Fibroblast of skin of back (primary cell): ENCODE results near the gene C1orf167.
"Not testable (repeated sequence)": the region's sequence is repeated elsewhere in the genome, so short reads cannot be mapped to it uniquely, and the experiment has no call there.

Experiments used
- DNase-seq: peaks from one replicate; pipeline ENCODE4 v3.0.0-alpha.2; 2013

The C1orf167 gene

DNA sequence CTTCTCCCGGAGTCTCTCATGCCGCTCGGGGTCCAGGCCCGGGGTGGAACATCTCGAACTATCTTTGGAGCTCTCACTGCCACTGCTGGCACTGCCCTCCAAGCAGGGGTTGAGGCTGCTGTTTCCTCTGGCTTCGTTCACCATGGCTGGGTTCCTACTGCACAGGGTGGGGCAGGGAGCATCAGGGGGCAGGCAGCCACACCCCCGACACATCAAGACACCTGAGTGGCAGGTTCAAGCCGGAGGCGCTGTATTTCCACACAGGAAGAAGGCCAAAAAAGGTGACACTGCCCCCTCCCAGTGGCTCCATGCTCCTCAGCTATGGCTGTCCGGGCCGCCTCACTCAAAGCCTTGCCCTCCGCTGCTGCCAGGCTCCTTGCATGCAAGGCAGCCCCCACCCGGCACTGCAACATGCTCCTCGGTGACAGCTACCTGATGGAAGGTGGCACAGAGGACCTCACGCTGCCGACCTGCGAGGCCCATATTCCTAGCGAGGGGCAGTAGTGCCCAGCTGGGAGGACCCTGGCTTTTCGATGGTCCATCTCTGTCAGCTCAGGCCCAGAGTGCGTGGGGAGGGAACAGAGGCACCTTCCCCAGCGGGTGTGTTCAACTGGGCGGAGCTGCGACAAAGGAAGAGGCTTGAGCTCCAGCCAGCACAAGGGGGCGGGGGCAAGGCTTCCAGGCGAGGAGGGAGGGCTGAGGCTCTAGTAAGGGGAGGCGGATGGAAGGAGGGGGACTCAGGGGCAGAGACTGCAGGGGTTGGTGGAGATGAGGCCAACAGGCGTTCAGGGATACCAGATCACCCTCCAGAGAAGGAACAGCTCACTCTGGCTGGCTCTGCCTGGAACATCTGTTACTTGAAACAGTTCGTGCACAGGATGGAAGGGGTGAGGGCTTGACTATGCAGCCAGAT is 41.2 kb downstream of the C1orf167 start:
- peak; percentile 93 for DNase-seq

DNA sequence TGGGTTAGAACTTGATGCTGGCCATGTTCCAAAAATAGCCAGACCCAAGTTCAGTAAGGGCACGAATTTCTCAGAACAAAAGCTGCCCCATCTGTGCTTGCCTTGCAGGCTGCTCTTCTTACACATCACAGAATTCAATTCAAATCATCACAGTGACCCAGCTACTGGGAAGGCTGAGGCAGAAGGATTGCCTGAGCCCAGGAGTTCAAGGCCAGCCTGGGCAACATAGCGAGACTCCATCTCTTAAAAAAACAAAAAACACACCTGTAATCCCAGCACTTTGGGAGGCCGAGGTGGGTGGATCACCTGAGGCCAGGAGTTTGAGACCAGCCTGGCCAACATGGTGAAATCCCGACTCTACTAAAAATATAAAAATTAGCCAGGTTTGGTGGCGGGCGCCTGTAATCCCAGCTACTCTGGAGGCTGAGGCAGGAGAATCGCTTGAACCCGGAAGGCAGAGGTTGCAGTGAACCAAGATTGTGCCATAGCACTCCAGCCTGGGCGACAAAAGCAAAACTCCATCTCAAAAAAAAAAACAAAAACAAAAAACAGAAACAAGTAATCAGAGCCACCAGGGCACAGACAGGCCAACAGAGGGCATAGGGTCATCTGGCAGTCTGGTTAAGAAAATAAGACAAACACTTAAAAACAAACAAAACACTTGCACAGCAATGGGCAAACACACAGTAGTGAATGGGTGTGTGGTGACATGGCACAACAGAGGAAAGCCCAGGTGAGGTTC is 42.1 kb downstream of the C1orf167 start:
- DNase-seq: not testable (repeated sequence)

DNA sequence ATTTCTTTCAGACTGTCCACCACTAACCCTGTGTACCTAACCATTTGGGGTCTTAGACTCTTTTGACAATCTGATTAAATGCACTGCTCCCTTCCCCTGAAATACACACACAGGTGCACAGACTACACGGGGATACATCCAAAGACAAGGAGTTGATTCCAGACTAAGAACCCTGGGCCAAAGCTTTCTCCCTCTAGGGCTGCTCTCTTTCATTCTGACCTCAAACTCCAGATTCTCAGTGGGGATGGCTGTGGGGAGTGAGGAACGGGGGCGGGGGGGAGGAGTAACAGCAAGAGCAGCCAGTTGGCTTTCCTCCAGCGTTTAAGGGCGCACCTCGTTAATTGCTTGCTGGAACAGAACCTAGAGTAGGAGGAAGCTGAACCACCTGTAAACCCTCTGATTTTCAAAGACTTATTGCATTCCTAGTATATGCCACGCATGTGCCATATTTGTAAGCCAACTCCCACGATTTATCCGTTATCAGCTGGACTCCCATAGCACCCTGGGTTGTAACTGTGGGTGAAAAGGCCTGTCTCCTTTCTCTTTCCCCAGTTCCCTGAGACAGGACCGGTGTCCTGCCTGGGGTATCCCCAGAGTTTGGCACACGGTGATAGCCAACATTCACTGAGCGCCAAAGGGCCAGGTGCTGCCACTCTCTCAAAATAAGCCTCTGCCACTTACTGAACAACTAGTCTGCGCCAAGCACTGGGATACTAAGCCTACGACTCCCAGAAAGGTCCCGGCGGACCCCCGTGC is 42.9 kb downstream of the C1orf167 start:
- no peak for DNase-seq

DNA sequence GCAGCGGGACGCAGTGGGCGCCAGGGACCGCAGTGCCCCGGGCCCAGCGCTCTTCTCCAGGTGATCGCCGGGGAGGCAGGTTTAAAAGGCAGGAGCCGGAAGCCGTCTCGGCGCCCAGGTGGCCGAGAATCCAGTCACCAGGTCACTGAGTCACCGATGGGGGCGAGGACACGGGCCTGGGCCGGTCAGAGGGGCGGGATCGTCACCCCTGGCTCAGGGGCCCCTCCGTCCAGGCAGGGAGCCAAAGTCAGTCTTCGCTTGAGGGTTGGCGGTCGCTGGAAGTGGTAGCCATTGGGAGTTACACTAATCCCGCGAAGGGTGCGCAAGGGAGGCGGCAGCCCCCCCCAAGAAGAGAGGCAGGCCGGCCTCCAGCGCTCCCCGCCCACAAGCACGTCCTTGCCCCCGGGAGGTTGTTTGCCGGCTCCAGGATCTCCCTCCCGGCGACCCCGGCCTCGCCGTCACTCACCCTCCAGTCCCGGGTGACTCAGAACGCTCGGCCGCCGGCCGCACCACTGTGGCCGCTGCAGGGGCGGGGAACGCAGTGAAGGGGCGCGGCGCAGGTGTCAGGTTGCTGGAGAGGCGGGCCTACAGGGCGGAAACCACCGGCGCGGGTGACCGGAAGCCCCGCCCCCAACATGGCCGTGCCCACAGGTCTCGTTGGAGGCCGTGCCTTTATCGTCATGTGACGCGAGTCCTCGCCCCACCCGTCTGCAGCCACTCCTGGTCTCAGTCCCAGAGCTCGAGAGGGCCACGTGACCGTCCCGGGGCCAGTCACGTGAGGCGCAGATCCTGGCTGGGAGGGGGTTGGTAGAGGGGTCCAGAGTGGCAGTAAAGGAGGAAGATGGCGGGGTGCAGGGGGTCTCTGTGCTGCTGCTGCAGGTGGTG is 43.7 kb downstream of the C1orf167 start, which contains the start of the genes CLCN6 and MTHFR:
Gene CLCN6 (plus strand): TSS at position 770 of the 885 bp plus-strand sequence. CDS start 72 bp downstream, at position 842.
Gene MTHFR (minus strand): TSS at position 543 of the 885 bp plus-strand sequence. CDS start 2,848 bp downstream, outside the sequence.
- peak; percentile 99 for DNase-seq

DNA sequence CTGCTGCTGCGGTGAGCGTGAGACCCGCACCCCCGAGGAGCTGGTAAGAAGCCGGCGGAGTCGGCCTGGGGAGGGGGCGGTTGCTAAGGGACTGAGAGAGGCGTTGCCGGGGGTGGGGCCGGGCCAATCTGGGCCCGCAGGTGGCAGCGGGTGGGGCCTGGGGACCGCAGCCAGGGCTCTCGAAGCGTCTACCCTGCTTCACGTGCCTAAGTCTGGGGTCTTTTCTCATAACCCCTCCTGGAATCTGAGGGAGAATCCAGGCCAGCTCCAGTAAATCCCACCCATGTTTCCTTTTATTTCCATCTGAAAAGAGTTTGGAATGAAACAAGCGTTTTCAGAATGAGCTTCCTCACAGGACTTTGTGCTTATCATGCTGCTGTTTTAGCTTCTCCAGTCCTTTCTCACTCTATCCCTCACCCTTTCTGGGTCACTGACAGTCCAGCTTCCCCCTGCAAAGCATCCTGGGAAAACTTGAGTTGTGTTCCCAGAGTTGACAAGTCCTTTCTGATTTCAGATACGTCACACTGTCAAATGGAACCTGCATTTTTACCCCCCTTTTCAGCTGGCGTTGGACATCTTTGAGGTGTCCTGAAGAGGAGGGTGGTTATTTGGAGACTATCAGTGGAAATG is 44.4 kb downstream of the C1orf167 start:
- peak; percentile 36 for DNase-seq

DNA sequence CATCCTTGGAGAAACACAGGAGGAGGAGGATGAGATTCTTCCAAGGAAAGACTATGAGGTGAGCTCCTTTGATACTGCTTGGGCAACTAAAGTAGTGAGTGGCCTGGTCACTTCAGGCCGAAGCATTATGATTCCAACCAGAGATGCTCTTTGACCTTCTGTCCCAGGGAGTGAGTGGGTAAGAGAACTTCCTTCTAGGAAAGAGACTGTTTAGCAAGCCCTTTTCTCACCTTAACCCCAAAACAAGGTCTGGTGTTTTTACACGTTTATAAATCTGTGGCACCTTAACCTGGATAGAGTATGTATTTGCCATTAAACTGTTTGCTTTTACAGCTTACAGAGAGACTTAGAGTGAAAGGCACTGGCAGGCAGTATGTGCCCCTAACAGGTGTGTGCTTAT is 45.1 kb downstream of the C1orf167 start:
- DNase-seq: no peak

DNA sequence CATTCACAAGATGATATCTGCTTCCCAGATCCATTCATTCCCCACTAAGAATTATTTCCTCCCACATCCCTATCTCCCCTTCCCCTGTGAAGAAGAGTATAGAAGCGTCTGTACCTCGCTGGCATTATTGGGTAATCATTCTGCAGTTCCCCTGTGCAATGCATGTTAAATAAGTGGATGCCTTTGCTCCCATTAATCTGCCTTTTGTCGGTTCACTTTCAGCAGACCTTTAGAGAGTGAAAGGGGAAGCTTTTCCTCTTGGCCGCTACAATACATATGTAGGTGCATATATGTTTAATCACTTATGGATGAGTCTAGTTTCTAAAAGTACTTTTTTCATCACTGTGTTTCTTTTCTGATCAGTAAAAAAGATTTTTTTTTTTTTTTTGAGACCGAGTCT is 51.0 kb downstream of the C1orf167 start:
- DNase-seq: no peak

DNA sequence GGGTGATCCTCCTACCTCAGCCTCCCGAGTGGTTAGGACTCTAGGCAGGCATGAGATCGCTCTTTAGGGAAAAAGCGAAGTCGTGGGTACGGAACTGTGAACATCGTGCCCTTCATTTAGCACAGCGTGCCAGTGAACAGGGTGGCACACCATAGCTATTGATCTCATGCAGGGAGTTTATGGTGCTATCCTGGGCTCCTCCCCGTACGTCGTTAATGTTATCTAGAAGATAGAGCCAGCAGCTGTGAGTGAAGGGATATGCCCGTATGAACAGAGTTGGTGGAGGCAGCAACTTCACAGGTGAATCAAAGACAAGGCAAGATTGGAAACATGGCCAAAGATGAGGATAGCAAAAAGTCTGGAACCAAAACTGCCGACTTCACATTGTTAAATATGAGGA is 55.2 kb downstream of the C1orf167 start:
- DNase-seq: no peak

DNA sequence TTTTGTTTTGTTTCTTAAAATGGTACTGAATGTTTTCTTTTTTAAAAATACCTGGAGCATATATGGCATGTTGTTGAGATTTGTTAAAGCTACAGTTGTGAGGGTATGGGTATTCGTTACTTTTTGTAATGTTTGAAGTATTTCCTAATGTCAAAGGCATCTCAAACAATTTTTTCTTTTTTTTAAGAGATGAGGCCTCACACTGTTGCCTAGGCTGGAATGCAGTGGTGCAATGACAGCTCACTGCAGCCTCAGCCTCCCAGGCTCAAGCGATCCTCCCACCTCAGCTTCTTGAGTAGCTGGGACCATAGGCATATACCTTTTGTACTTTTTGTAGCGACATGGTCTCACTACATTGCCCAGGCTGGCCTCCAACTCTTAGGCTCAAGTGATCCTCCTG is 60.1 kb downstream of the C1orf167 start:
- no peak for DNase-seq

DNA sequence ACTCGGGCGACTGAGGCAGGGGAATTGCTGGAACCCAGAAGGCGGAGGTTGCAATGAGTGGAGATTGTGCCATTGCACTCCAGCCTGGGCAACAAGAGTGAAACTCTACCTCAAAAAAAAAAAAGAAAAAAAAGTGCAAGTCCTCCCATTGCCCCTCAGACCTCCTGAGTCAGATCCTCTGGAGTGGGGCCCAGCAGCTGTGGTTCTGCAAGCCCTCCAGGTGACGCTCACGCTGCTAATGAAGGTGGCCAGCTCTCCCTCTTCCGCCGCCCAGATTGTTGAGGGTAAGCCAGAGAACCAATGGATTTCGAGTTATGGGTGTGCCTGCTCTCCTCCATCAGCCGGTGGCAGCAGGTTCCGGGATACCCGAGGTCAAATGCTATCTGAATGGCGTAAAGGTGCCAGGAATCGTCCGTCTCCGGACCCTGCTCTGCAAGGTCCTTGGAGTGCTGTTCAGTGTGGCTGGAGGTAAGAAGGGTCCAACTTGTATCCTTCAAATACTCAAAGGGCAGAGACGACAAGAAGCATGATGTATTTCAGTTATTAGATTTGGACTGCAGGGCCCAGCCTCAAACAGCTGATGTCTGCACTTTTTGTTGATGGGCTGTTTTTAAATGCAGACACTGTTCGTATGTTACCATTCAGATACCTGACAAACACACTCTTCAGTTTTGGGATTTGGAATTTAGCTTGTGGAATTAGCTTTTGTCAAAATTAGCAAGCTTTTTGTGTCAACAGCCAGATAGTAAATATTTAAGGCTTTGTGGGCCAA is 61.6 kb downstream of the C1orf167 start:
- DNase-seq: no peak

DNA sequence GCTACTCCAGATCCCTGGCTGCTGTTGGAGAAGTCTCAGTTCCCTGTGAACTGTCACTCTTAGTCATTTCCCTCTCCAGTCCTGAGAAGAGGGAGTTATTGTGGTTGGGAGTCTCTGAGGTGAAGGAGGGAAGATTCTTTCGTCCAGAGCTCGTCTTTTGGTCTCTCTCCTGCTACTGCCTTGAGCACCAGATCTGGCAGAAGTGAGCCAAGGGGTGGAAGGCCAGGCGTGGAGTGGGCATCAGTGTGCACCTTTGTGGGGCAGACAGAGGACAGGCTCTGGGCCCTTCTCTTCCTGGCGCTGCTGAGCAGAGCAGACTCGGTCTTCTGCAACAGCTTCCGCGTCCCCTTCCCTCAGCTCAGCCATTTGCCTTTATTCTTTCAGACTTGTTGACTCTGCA is 63.1 kb downstream of the C1orf167 start:
- no peak for DNase-seq

DNA sequence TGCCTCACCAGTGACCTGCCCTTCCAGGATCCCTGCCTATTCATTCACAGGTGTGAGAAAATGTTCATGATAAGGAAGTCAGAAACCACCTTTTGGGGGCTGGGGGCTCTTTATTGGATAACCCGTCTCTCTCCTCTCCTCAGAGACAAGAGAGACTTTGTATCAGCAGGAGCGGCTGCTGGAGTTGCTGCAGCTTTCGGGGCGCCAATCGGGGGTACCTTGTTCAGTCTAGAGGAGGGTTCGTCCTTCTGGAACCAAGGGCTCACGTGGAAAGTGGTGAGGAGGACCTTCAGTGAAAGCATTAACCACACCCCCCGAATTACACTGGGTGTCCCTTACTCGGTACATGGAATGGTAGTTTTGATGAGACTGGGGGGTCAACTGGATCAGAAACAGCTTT is 65.0 kb downstream of the C1orf167 start:
- DNase-seq: no peak

DNA sequence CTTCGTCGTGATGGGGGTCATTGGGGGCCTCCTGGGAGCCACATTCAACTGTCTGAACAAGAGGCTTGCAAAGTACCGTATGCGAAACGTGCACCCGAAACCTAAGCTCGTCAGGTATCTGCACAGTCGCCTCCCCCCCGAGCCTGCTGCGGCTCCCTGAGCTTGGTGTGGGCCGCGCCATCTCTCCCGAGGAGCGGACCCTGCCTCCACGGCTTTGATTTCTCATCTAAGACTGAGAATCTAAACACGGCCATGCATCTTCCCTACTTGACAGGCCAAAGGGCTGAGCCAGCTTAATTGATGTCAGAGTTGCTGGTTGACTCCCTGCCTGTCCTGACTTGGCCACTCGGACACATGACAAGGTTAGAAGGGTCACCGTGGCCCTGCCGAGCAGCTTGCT is 66.5 kb downstream of the C1orf167 start:
- no peak for DNase-seq

DNA sequence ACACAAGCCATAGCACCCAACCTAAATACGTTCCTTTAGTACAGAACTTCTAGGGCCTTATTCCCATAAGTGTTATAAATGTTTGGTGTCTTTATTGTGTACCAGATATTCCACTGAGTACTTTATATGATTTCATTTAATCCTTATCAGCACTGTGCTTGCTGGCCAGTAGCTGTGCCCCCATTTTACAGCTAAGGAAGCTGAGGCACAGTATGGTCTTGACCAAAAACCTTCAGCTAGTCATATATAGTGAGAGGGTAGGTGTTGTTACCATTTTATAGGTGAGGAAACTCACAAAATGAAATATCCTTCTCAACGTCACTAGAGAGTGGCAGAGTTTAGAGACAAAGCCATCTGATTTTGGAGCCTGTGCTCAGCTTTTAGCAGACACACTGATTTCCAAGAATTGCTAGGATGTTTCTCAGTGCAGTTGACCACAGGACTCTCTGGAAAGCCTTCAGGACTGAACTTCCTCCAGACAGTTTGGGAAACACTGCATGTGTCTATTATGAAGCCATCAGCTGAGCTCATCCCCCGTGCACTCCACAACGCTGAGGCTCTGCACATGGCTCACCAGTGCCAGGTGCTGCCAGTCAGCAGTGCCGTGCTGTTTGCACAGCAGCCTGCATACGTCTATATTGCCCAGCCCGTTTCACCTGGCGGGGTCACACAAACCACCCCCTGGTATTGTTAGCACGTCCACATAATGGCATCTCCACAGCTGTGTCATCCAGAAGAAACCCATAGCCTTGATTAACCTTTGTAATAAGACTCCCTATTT is 70.1 kb downstream of the C1orf167 start:
- no peak for DNase-seq

DNA sequence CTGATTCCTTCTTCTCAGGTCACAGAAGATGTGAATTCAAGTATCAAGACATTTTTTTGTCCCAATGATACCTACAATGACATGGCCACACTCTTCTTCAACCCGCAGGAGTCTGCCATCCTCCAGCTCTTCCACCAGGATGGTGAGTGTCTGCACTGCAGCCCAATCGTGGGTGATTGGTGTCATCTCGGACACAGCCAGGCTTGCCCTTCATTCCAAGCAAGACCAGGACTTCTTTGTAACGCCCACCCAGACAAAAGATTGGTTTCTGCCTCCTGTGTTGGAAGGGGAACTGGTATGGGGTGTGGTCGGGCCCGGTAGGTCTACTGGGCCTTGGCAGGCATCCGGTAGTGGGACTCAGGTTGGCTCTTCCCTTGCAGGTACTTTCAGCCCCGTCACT is 71.5 kb downstream of the C1orf167 start:
- DNase-seq: no peak

DNA sequence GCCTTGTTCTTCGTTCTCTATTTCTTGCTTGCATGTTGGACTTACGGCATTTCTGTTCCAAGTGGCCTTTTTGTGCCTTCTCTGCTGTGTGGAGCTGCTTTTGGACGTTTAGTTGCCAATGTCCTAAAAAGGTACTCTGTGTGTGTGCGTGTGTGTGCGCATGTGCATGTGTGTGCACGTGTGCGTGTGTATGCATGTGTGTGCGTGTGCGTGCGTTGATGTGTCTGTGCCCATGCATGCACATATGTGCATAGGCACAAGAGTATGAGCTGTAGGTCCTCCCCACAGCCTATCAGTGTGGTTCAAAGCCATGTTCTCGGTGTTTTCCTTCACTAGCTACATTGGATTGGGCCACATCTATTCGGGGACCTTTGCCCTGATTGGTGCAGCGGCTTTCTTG is 71.9 kb downstream of the C1orf167 start:
- DNase-seq: no peak

DNA sequence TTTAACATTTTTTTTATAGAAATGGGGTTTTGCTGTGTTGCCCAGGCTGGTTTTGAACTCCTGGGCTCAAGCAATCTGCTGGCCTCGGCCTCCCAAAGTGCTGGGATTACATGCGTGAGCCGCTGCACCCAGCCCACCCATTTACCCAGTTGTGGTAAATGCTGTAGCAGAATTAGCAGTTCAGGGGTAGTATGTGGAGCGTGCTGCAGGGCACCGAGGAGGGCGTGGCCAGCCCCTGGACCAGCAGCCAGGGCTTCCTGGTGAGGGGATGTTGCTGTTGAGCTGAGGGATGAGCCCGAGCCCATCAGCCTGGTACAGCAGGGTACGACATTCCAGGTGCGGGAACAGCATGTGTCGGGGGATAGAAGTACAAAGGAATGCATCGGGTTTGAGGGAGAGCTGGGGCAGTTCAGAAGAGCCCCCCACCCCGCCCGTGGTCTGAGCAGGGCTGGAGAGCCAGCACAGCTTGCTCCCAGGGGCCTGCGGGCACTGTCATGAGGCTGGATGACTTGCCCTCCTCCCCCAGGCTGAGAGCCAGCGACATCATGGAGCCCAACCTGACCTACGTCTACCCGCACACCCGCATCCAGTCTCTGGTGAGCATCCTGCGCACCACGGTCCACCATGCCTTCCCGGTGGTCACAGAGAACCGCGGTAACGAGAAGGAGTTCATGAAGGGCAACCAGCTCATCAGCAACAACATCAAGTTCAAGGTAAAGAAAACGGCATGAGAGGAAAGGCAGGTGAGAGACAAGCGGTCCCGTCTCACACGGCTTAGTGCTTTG is 73.6 kb downstream of the C1orf167 start:
- DNase-seq: no peak

DNA sequence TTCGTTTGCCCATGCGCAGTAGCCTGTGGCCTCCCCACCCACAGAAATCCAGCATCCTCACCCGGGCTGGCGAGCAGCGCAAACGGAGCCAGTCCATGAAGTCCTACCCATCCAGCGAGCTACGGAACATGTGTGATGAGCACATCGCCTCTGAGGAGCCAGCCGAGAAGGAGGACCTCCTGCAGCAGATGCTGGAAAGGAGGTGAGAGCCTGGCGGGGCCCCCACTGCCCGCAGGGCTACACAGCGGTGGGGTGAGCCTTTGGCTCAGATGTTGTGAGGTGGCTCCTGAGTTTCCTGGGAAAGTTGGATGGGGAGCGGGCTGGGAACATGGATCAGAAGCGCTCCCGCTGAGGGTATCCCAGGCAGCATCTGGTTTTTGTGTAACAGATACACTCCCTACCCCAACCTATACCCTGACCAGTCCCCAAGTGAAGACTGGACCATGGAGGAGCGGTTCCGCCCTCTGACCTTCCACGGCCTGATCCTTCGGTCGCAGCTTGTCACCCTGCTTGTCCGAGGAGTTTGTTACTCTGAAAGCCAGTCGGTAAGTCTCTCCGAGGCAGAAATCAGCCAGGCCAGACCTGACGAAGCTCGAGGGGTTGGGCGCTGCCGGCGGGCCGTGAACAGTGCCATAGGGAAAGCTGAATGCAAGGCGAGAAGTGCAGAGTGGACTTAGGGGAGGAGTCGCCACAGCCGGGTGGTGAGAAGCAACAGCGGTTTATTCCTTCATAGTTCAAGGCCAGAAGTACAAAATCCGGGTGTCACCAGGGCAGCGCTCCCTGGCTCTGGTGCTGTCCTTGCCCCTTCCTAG is 75.2 kb downstream of the C1orf167 start:
- DNase-seq: no peak
